HG03575 (cell line): ENCODE measurements around the gene SLC39A11.
"Not testable (repeated sequence)": the region's sequence is repeated elsewhere in the genome, so short reads cannot be mapped to it uniquely, and the experiment has no call there.

ENCODE experiments used
- ATAC-seq: cut with Tn5 transposase; IDR thresholded peaks from one replicate; pipeline ENCODE4 v1.9.1; 2021; ENCODE audit not compliant: unreplicated experiment, insufficient number of reproducible peaks, low FRiP score; ENCODE audit errors: extremely low read depth

Gene SLC39A11

GRCh38 chr17:72916991-72917390 is 175.5 kb downstream of the SLC39A11 start:
- ATAC-seq = no peak

- ATAC-seq = no peak
Measured at GRCh38 chr17:72915625-72916081, 176.8 kb downstream of the SLC39A11 start.

GRCh38 chr17:72913142-72913682 is 179.3 kb downstream of the SLC39A11 start:
- ATAC-seq = no peak

GRCh38 chr17:72906306-72906705 is 186.2 kb downstream of the SLC39A11 start:
- ATAC-seq = no peak

GRCh38 chr17:72903522-72903921 is 189.0 kb downstream of the SLC39A11 start:
- no peak for ATAC-seq

GRCh38 chr17:72901657-72902056 is 190.8 kb downstream of the SLC39A11 start:
- no peak for ATAC-seq

- no peak for ATAC-seq
Measured at GRCh38 chr17:72901083-72901482, 191.4 kb downstream of the SLC39A11 start.

GRCh38 chr17:72900654-72900971 is 191.9 kb downstream of the SLC39A11 start:
- no peak for ATAC-seq

GRCh38 chr17:72898725-72899124 is 193.8 kb downstream of the SLC39A11 start:
- ATAC-seq = no peak

GRCh38 chr17:72896288-72896687 is 196.2 kb downstream of the SLC39A11 start:
- not testable (repeated sequence) for ATAC-seq

- ATAC-seq = no peak
Measured at GRCh38 chr17:72891627-72892026, 200.9 kb downstream of the SLC39A11 start.

GRCh38 chr17:72890711-72891110 is 201.8 kb downstream of the SLC39A11 start:
- no peak for ATAC-seq

- no peak for ATAC-seq
Measured at GRCh38 chr17:72887917-72888316, 204.6 kb downstream of the SLC39A11 start.

- no peak for ATAC-seq
Measured at GRCh38 chr17:72887322-72887721, 205.2 kb downstream of the SLC39A11 start.

- no peak for ATAC-seq
Measured at GRCh38 chr17:72886622-72887021, 205.9 kb downstream of the SLC39A11 start.

GRCh38 chr17:72884066-72884465 is 208.4 kb downstream of the SLC39A11 start:
- no peak for ATAC-seq

GRCh38 chr17:72883351-72883750 is 209.1 kb downstream of the SLC39A11 start:
- no peak for ATAC-seq

GRCh38 chr17:72882426-72882825 is 210.1 kb downstream of the SLC39A11 start:
- ATAC-seq = no peak

GRCh38 chr17:72879877-72880276 is 212.6 kb downstream of the SLC39A11 start:
- no peak for ATAC-seq

GRCh38 chr17:72878975-72879660 is 213.4 kb downstream of the SLC39A11 start:
- ATAC-seq = no peak

GRCh38 chr17:72877348-72877747 is 215.1 kb downstream of the SLC39A11 start:
- ATAC-seq = no peak
